Gastroesophageal sphincter (tissue), 4 donors: ENCODE results near the gene SMIM7. TPM values are rescaled to one million over a fixed set of nuclear protein-coding genes. Genes with fewer than 3 reads are reported as not detected.

Experiments
- ATAC-seq: fragments of 150-250 bp; one replicate; pipeline ENCODE4 v1.9.1; 2016; ENCODE audit warnings: mild to moderate bottlenecking, moderate library complexity
- H3K27ac ChIP-seq, 4 donors: fragments of 200-600 bp; sonication (generic) in 3 of 4; 1 replicate in 3 of 4; 2 replicates in 1 of 4; pipeline ENCODE4 v1.5.1; 2016 to 2019
- H3K27me3 ChIP-seq: fragments of 200-600 bp; sonication (generic); one replicate; pipeline ENCODE4 v1.5.1; 2019
- H3K36me3 ChIP-seq, 2 donors: fragments of 200-600 bp; sonication (generic); one replicate each; pipeline ENCODE4 v1.5.1; 2019; ENCODE audit warnings: control low read depth in 1 of 2
- H3K4me1 ChIP-seq, 3 donors: fragments of 200-600 bp; sonication (generic); 1 replicate in 2 of 3; 2 replicates in 1 of 3; pipeline ENCODE4 v1.5.1; 2016 to 2019; ENCODE audit warnings: control low read depth in 2 of 3
- H3K4me3 ChIP-seq, 2 donors: fragments of 200-600 bp; sonication (generic); one replicate each; pipeline ENCODE4 v1.5.1; 2019; ENCODE audit warnings: mild to moderate bottlenecking in 1 of 2, moderate library complexity in 1 of 2
- H3K9me3 ChIP-seq, 3 donors: fragments of 200-600 bp; sonication (generic); one replicate each; pipeline ENCODE4 v1.5.1; 2017 to 2019; ENCODE audit warnings: control low read depth in 2 of 3
- CTCF ChIP-seq, 4 experiments: fragments of 200-600 bp in 2 of 4; fragments of 450-650 bp in 2 of 4; sonication (generic) in 1 of 4; IDR thresholded peaks; one replicate each; pipeline ENCODE4 v1.5.1; 2017 to 2019; ENCODE audit warnings: antibody characterized with exemption in 4 of 4, mild to moderate bottlenecking in 2 of 4, moderate library complexity in 2 of 4
- EP300 ChIP-seq: sonication (generic); formaldehyde crosslinking; IDR thresholded peaks from one replicate; pipeline ENCODE4 v1.6.1; 2017; ENCODE audit warnings: antibody characterized with exemption, mild to moderate bottlenecking
- POLR2A ChIP-seq, 2 donors: fragments of 450-650 bp; IDR thresholded peaks; one replicate each; pipeline ENCODE4 v1.6.1; 2017; ENCODE audit warnings: antibody characterized with exemption in 2 of 2, mild to moderate bottlenecking in 2 of 2, moderate library complexity in 1 of 2
- POLR2AphosphoS5 ChIP-seq: sonication (generic); formaldehyde crosslinking; IDR thresholded peaks from one replicate; pipeline ENCODE4 v1.6.1; 2017; ENCODE audit warnings: antibody characterized with exemption
- WGBS, 2 donors: methylation state at CpG; one replicate each; pipeline ENCODE4 v1.1.5; 2018; ENCODE audit warnings: low coverage in 1 of 2; 5-methylcytosine and 5-hydroxymethylcytosine counted together
- total RNA-seq, 4 donors: library from RNA; depleted of rRNA; stranded (reverse); fragments of >200 nt; gene quantifications; one replicate each; pipeline ENCODE4 v1.1.0, GENCODE V29; 2016

The SMIM7 gene
- total RNA-seq, 4 donors from 2014 or later, result 73.4 to 112 (median 86.0) TPM

- H3K4me3 ChIP-seq, result peak overlapping the region; percentile 98 to 99
- TF ChIP-seq POLR2A (IDR thresholded peaks at IDR 0.05) (no peak), CTCF (IDR thresholded peaks at IDR 0.05) (no peak), POLR2AphosphoS5 (no peak), EP300 (no peak)
- H3K27me3 ChIP-seq, result no peaks in the 10 kb centered on the region
- peaks cover 0 to 52% of the 10 kb centered on the region in 2 donors for H3K36me3 ChIP-seq
- no peaks in the 10 kb centered on the region for H3K9me3 ChIP-seq
- no peak for ATAC-seq
- peak overlapping the region; percentile 79 to 99 (median 96) for H3K27ac ChIP-seq
- WGBS, 2 donors, result no CpG with 5 or more reads among the region's 38 CpGs
- peaks cover 2 to 48% (median 32%) of the 10 kb centered on the region in 3 donors for H3K4me1 ChIP-seq
These were observed 32.1 kb downstream of the SMIM7 start for GRCh38 chr19:16627928-16628182.

GRCh38 chr19:16627193-16627927, 32.6 kb downstream of the SMIM7 start:
- Histone ChIP-seq H3K27me3 (no peaks in the 10 kb centered on the region), H3K36me3 (peaks cover 0 to 47% of the 10 kb centered on the region in 2 donors), H3K4me3 (peak overlapping the region; percentile 98 to 99), H3K9me3 (no peaks in the 10 kb centered on the region), H3K27ac (peak overlapping the region; percentile 79 to 99 (median 96)), H3K4me1 (peaks cover 2 to 52% (median 32%) of the 10 kb centered on the region in 3 donors)
- TF ChIP-seq EP300, result no peak
- no peak for TF ChIP-seq POLR2A (IDR thresholded peaks at IDR 0.05)
- TF ChIP-seq CTCF (IDR thresholded peaks at IDR 0.05), result no peak
- TF ChIP-seq POLR2AphosphoS5, result no peak
- no peak for ATAC-seq
- 2% methylated on average over 6 to 7 of the region's 52 CpGs for WGBS, 2 donors

DNA sequence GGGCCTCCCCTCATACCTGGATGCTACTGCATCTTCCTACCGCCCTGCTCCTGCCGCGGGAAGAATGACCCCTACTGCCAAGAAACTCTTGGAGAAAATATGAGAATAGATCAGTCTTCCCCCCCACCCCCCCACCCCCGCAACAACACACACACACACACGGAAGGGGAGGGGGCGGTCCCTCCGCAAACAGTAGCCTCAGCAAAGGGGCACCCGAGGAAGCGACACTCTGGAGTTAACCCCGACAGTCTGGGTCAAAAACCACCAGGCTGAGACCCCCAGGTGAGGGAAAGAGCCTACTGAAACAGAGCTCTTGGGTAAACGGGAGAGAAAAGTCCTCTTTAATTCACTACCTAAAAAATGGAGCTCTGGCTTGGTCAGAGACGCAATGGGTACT, 33.1 kb downstream of the SMIM7 start:
- H3K36me3 ChIP-seq, result peaks cover 0 to 42% of the 10 kb centered on the region in 2 donors
- peaks cover 2 to 58% (median 32%) of the 10 kb centered on the region in 3 donors for H3K4me1 ChIP-seq
- peak overlapping the region; percentile 98 to 99 for H3K4me3 ChIP-seq
- TF ChIP-seq POLR2AphosphoS5 (no peak), POLR2A (IDR thresholded peaks at IDR 0.05) (no peak), EP300 (no peak), CTCF (IDR thresholded peaks at IDR 0.05) (no peak)
- 0% methylated on average over 6 of the region's 12 CpGs; no CpG with 5 or more reads in 1 of the 2 donors for WGBS, 2 donors
- ATAC-seq, result no peak
- H3K27me3 ChIP-seq, result no peaks in the 10 kb centered on the region
- no peaks in the 10 kb centered on the region for H3K9me3 ChIP-seq
- peak overlapping the region in 3 of 4 donors; percentile 95 to 99 (median 98) for H3K27ac ChIP-seq

GRCh38 chr19:16625163-16625958, 34.6 kb downstream of the SMIM7 start:
- Histone ChIP-seq H3K27ac (peak overlapping the region in 3 of 4 donors; percentile 19 to 33 (median 22)), H3K4me1 (peaks cover 2 to 72% (median 32%) of the 10 kb centered on the region in 3 donors), H3K4me3 (no peak overlapping the region), H3K36me3 (peaks cover 0 to 27% of the 10 kb centered on the region in 2 donors), H3K27me3 (no peaks in the 10 kb centered on the region), H3K9me3 (no peaks in the 10 kb centered on the region)
- no peak for ATAC-seq
- no peak for TF ChIP-seq CTCF (IDR thresholded peaks at IDR 0.05)
- 53 to 79% methylated on average over 10 to 11 of the region's 16 CpGs for WGBS, 2 donors
